Measurements from ENCODE around the gene SOWAHD. TPM values are rescaled to one million over a fixed set of nuclear protein-coding genes. Genes with fewer than 3 reads are reported as not detected.

The SOWAHD gene
- total RNA-seq, 1 experiment from 2014 or later: 1.1 TPM

GRCh38 chrX:119753001-119753400 lies 5.4 kb upstream of the SOWAHD start:
- Histone ChIP-seq H3K4me2 (ENCODE audit: low read length) (no peak overlapping the region), H3K36me3 (ENCODE audit: control insufficient read depth in 1 of 2, insufficient read depth in 2 of 2, low read length in 2 of 2) (no peaks in the 10 kb centered on the region), H3K79me2 (ENCODE audit: insufficient read depth, low read length) (no peaks in the 10 kb centered on the region), H3K27ac (ENCODE audit: low read depth, low read length) (no peak overlapping the region), H3K4me3 (replicated peaks in 1 of 2; ENCODE audit: low read depth in 1 of 2, low read length in 2 of 2) (no peak overlapping the region), H3K4me1 (ENCODE audit: control insufficient read depth in 1 of 2, insufficient read depth in 2 of 2, low read length in 2 of 2) (peaks cover 3 to 19% of the 10 kb centered on the region in 2 experiments; a peak in 3 of 4 replicates), H3K9me2 (ENCODE audit: insufficient read depth) (no peaks in the 10 kb centered on the region), H3K27me3 (ENCODE audit: insufficient read depth, low read length) (no peaks in the 10 kb centered on the region), H4K20me1 (ENCODE audit: insufficient read depth) (no peaks in the 10 kb centered on the region), H3K9ac (ENCODE audit: low read length) (no peak overlapping the region), H2AFZ (ENCODE audit: low read depth, low read length, poor library complexity, severe bottlenecking) (no peak overlapping the region), H3K9me3 (ENCODE audit: control insufficient read depth in 1 of 2, insufficient read depth in 1 of 2, low read depth in 1 of 2, low read length in 2 of 2) (no peaks in the 10 kb centered on the region)
- CTCF ChIA-PET: interaction anchor here (0.7 to 1.3 kb wide), 2 partner anchors 69 to 270 kb away, joined by 3 to 4 read pairs; no protein-coding TSS in a partner anchor
- ATAC-seq: no peak
- POLR2A ChIA-PET: no interaction called here
- no peak for DNase-seq (ENCODE audit: low read depth, low spot score)
- no peak for TF ChIP-seq POLR2A (IDR thresholded peaks at IDR 0.05; ENCODE audit: borderline replicate concordance, extremely low read depth, insufficient read depth, insufficient read length)
- TF ChIP-seq ZBTB33 (IDR thresholded peaks at IDR 0.05; ENCODE audit: extremely low read depth, insufficient replicate concordance, low read length): no peak
- TF ChIP-seq YY1 (IDR thresholded peaks at IDR 0.05; ENCODE audit: extremely low read depth, insufficient replicate concordance, low read depth, low read length): no peak
- no peak for TF ChIP-seq RAD21 (IDR thresholded peaks at IDR 0.05; ENCODE audit: low read depth)
- TF ChIP-seq EZH2phosphoT487 (IDR thresholded peaks at IDR 0.05; ENCODE audit: borderline replicate concordance): no peak
- no peak for TF ChIP-seq ZFX (IDR thresholded peaks at IDR 0.05)
- no peak for TF ChIP-seq SP1 (IDR thresholded peaks at IDR 0.05; ENCODE audit: low read depth)
- TF ChIP-seq, protein P1, sequence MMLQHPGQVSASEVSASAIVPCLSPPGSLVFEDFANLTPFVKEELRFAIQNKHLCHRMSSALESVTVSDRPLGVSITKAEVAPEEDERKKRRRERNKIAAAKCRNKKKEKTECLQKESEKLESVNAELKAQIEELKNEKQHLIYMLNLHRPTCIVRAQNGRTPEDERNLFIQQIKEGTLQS (IDR thresholded peaks at IDR 0.05): no peak
- no peak for TF ChIP-seq EGR1 (IDR thresholded peaks at IDR 0.05; ENCODE audit: low read depth)
- TF ChIP-seq TCF7L2 (IDR thresholded peaks at IDR 0.05; ENCODE audit: borderline replicate concordance, extremely low read depth, insufficient read depth, insufficient read length): no peak
- no peak for TF ChIP-seq SIN3A (IDR thresholded peaks at IDR 0.05; ENCODE audit: low read depth)
- no peak for TF ChIP-seq CTCF (IDR thresholded peaks at IDR 0.05 in 2 of 3, conservative IDR thresholded peaks at IDR 0.05 in 1 of 3; ENCODE audit: borderline replicate concordance in 1 of 3, insufficient read depth in 1 of 3, low read depth in 2 of 3, low read length in 2 of 3)
- TF ChIP-seq CEBPB (IDR thresholded peaks at IDR 0.05; ENCODE audit: low read depth): no peak
- TF ChIP-seq JUND (IDR thresholded peaks at IDR 0.05): no peak
- TF ChIP-seq, protein P2, sequence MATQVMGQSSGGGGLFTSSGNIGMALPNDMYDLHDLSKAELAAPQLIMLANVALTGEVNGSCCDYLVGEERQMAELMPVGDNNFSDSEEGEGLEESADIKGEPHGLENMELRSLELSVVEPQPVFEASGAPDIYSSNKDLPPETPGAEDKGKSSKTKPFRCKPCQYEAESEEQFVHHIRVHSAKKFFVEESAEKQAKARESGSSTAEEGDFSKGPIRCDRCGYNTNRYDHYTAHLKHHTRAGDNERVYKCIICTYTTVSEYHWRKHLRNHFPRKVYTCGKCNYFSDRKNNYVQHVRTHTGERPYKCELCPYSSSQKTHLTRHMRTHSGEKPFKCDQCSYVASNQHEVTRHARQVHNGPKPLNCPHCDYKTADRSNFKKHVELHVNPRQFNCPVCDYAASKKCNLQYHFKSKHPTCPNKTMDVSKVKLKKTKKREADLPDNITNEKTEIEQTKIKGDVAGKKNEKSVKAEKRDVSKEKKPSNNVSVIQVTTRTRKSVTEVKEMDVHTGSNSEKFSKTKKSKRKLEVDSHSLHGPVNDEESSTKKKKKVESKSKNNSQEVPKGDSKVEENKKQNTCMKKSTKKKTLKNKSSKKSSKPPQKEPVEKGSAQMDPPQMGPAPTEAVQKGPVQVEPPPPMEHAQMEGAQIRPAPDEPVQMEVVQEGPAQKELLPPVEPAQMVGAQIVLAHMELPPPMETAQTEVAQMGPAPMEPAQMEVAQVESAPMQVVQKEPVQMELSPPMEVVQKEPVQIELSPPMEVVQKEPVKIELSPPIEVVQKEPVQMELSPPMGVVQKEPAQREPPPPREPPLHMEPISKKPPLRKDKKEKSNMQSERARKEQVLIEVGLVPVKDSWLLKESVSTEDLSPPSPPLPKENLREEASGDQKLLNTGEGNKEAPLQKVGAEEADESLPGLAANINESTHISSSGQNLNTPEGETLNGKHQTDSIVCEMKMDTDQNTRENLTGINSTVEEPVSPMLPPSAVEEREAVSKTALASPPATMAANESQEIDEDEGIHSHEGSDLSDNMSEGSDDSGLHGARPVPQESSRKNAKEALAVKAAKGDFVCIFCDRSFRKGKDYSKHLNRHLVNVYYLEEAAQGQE (IDR thresholded peaks at IDR 0.05; ENCODE audit: low read depth): no peak
- TF ChIP-seq POLR2AphosphoS5 (IDR thresholded peaks at IDR 0.05; ENCODE audit: low read depth, low read length): no peak
- TF ChIP-seq ELF1 (IDR thresholded peaks at IDR 0.05; ENCODE audit: borderline replicate concordance, low read depth): no peak
- TF ChIP-seq FOSL1 (IDR thresholded peaks at IDR 0.05; ENCODE audit: low read depth): no peak
- TF ChIP-seq EZH2 (IDR thresholded peaks at IDR 0.05): no peak
- TF ChIP-seq, protein P3, sequence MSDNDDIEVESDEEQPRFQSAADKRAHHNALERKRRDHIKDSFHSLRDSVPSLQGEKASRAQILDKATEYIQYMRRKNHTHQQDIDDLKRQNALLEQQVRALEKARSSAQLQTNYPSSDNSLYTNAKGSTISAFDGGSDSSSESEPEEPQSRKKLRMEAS (IDR thresholded peaks at IDR 0.05): no peak
- RAD21 ChIA-PET (ENCODE audit: low non-redundant PET in 1 of 2, low total read pairs in 2 of 2, uncharacterized antibody in 2 of 2, unreplicated experiment in 2 of 2): no interaction called here
- BruUV-seq (replicated peaks): no TSS peak
- intact Hi-C loops (cut with micrococcal nuclease): loop anchor here (10.0 kb wide), 1 partner anchor 238 kb away; no protein-coding TSS in a partner anchor
